Measurements from ENCODE around the gene ZNF800. TPM values are rescaled to one million over a fixed set of nuclear protein-coding genes. Genes with fewer than 3 reads are reported as not detected.

Gene ZNF800
- total and polyA plus RNA-seq, 2 donors (not counting 1 experiment from before 2014, with no cell fraction given), result 22.6 to 62.9 TPM

DNA sequence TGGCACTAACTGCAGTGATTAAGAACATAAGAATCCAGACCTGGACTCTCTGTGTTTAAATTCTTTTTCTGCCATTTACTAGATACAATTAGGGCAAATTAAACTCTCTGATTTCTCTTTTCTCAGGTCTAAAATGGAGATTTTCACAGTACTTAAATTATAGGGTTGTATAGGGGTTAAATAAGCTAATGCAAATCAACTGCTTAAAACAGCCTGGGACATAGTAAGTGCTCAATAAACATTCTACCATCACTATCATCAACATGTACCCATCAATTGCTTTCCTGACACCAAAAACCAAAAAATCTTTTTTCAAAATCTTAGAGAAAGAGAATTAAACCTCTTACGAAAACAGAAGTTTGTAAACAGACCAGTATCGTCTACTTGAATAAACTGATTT is 4.5 kb downstream of the ZNF800 start:
- peaks cover 53% of the 10 kb centered on the region for H3K4me1 Mint-ChIP-seq
- H3K9ac ChIP-seq (ENCODE audit: low read length), result no peak overlapping the region

DNA sequence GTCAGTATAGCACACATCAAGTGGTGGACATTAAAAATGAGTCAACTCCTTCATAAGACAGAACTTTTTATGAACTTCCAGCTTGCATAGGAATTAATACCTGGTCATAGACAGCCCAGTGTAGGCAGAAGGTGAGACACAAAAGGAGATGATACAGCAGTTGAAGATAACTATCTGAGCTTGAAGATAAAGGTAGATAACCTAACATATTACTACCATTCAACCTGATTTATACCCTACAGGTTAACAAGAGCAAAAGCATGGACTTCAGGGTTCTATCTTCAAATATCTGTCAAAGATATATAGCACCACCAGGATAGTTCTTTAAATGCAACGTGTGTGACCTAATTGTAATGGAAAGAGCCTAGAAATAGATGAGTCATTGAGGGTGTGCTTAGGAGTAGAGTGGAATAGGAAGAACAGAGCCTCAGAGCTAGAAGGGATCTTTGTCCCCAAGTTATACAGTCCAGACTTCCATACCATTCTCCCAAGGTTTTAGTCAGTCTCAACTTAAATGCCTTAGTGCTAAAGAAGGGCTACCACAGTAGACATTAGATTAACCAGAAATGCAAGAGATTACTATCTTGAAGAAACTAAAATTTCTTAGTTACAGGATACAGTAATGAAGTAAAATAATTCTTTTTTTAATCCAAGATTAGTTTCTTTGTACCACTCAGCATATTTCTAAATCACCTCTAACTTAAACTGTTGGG is 9.2 kb downstream of the ZNF800 start:
- Histone ChIP-seq H2AFZ (ENCODE audit: insufficient read depth, low read depth, low read length, poor library complexity, severe bottlenecking) (no peak overlapping the region), H3K4me1 (ENCODE audit: control insufficient read depth in 2 of 2, insufficient read depth in 2 of 2, low read length in 2 of 2) (peaks cover 9 to 39% of the 10 kb centered on the region in 2 donors), H3K4me2 (replicated peaks; ENCODE audit: low read depth, low read length, poor library complexity, severe bottlenecking) (no peak overlapping the region), H3K36me3 (replicated peaks in 1 of 2; ENCODE audit: control extremely low read depth in 1 of 2, control insufficient read depth in 1 of 2, extremely low read depth in 1 of 2, insufficient read depth in 2 of 2, low read length in 1 of 2) (peaks cover 11 to 35% of the 10 kb centered on the region in 2 experiments), H3K9me3 (ENCODE audit: control extremely low read depth in 1 of 3, control insufficient read depth in 2 of 3, insufficient read depth in 1 of 3, low read length in 2 of 3) (no peaks in the 10 kb centered on the region), H3K9ac (ENCODE audit: low read length) (peak overlapping the region; percentile 1), H3K27me3 (replicated peaks in 1 of 4; ENCODE audit: control extremely low read depth in 1 of 4, control insufficient read depth in 3 of 4, insufficient read depth in 4 of 4, low read length in 3 of 4) (no peaks in the 10 kb centered on the region), H4K20me1 (ENCODE audit: control insufficient read depth, insufficient read depth, low read length, poor library complexity, severe bottlenecking) (peaks cover 49% of the 10 kb centered on the region), H3K79me2 (ENCODE audit: control insufficient read depth, insufficient read depth, low read length) (peaks cover 75% of the 10 kb centered on the region), H3K27ac (ENCODE audit: low read length in 2 of 2) (peak overlapping the region in 1 of 2 donors; percentile 24), H3K4me3 (ENCODE audit: control extremely low read depth in 1 of 5, extremely low read depth in 1 of 5, insufficient read depth in 1 of 5, low read depth in 2 of 5, low read length in 4 of 5) (no peak overlapping the region)
- Mint-ChIP-seq H3K27me3 (no peaks in the 10 kb centered on the region), H3K27ac (peak overlapping the region; percentile 39), H3K4me1 (peaks cover 56% of the 10 kb centered on the region), H3K4me3 (peak overlapping the region; percentile 2), H3K9me3 (ENCODE audit: insufficient read depth) (no peaks in the 10 kb centered on the region)
- ATAC-seq (ENCODE audit: low read depth) (no peak), DNase-seq (no peak)
- no CpG with 5 or more reads among the region's 1 CpG for WGBS (ENCODE audit: insufficient coverage)
- intact Hi-C loops (cut with micrococcal nuclease), result no loop called here
- POLR2A ChIA-PET, result interaction anchor here (0.6 kb wide), 2 partner anchors 9 to 34 kb away, joined by 3 to 4 read pairs; partner anchors contain the start of gene ZNF800
- TF ChIP-seq, protein P1, sequence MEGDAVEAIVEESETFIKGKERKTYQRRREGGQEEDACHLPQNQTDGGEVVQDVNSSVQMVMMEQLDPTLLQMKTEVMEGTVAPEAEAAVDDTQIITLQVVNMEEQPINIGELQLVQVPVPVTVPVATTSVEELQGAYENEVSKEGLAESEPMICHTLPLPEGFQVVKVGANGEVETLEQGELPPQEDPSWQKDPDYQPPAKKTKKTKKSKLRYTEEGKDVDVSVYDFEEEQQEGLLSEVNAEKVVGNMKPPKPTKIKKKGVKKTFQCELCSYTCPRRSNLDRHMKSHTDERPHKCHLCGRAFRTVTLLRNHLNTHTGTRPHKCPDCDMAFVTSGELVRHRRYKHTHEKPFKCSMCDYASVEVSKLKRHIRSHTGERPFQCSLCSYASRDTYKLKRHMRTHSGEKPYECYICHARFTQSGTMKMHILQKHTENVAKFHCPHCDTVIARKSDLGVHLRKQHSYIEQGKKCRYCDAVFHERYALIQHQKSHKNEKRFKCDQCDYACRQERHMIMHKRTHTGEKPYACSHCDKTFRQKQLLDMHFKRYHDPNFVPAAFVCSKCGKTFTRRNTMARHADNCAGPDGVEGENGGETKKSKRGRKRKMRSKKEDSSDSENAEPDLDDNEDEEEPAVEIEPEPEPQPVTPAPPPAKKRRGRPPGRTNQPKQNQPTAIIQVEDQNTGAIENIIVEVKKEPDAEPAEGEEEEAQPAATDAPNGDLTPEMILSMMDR (IDR thresholded peaks at IDR 0.05), result no peak
- TF ChIP-seq EZH2 (IDR thresholded peaks at IDR 0.05; ENCODE audit: borderline replicate concordance, insufficient read depth, low read depth, low read length, poor library complexity, severe bottlenecking), result no peak
- CTCF ChIA-PET, result interaction anchor here (1.1 to 3.8 kb wide), 3 partner anchors 24 to 64 kb away, joined by 4 to 19 read pairs (median 4); no protein-coding TSS in a partner anchor

More for the DNA sequence above, 4.5 kb downstream of the ZNF800 start:
- Histone ChIP-seq H3K9me3 (ENCODE audit: control extremely low read depth in 1 of 3, control insufficient read depth in 2 of 3, insufficient read depth in 1 of 3, low read length in 2 of 3) (no peaks in the 10 kb centered on the region), H3K27me3 (replicated peaks in 1 of 4; ENCODE audit: control extremely low read depth in 1 of 4, control insufficient read depth in 3 of 4, insufficient read depth in 4 of 4, low read length in 3 of 4) (no peaks in the 10 kb centered on the region), H3K4me1 (ENCODE audit: control insufficient read depth in 2 of 2, insufficient read depth in 2 of 2, low read length in 2 of 2) (peaks cover 10 to 39% of the 10 kb centered on the region in 2 donors), H3K79me2 (ENCODE audit: control insufficient read depth, insufficient read depth, low read length) (peaks cover 90% of the 10 kb centered on the region), H3K36me3 (replicated peaks in 1 of 2; ENCODE audit: control extremely low read depth in 1 of 2, control insufficient read depth in 1 of 2, extremely low read depth in 1 of 2, insufficient read depth in 2 of 2, low read length in 1 of 2) (peaks cover 13 to 51% of the 10 kb centered on the region in 2 experiments), H2AFZ (ENCODE audit: insufficient read depth, low read depth, low read length, poor library complexity, severe bottlenecking) (no peak overlapping the region), H4K20me1 (ENCODE audit: control insufficient read depth, insufficient read depth, low read length, poor library complexity, severe bottlenecking) (peaks cover 35% of the 10 kb centered on the region), H3K4me2 (replicated peaks; ENCODE audit: low read depth, low read length, poor library complexity, severe bottlenecking) (no peak overlapping the region), H3K27ac (ENCODE audit: low read length in 2 of 2) (no peak overlapping the region), H3K4me3 (ENCODE audit: control extremely low read depth in 1 of 5, extremely low read depth in 1 of 5, insufficient read depth in 1 of 5, low read depth in 2 of 5, low read length in 4 of 5) (no peak overlapping the region)
- ATAC-seq (ENCODE audit: low read depth), result no peak
- ChIA-PET POLR2A (no interaction called here), CTCF (interaction anchor here (0.6 to 3.0 kb wide), 2 partner anchors 53 to 59 kb away, joined by 3 to 18 read pairs; no protein-coding TSS in a partner anchor)
- no peak overlapping the region for H3K4me3 Mint-ChIP-seq
- WGBS (ENCODE audit: insufficient coverage), result no CpG with 5 or more reads among the region's 2 CpGs
- H3K9me3 Mint-ChIP-seq (ENCODE audit: insufficient read depth), result no peaks in the 10 kb centered on the region
- no peaks in the 10 kb centered on the region for H3K27me3 Mint-ChIP-seq
- TF ChIP-seq, protein P1 (IDR thresholded peaks at IDR 0.05), result no peak
- no peak for TF ChIP-seq EZH2 (IDR thresholded peaks at IDR 0.05; ENCODE audit: borderline replicate concordance, insufficient read depth, low read depth, low read length, poor library complexity, severe bottlenecking)
- intact Hi-C loops (cut with micrococcal nuclease), result no loop called here
- no peak overlapping the region for H3K27ac Mint-ChIP-seq
- no peak for DNase-seq

Data from B cell (primary cell).